ENCODE measurements around the gene ADK. TPM values are rescaled to one million over a fixed set of nuclear protein-coding genes. Genes with fewer than 3 reads are reported as not detected.

ADK gene
- total RNA-seq, 6 experiments from 2014 or later, result 54.2 to 92.5 (median 63.5) TPM

DNA sequence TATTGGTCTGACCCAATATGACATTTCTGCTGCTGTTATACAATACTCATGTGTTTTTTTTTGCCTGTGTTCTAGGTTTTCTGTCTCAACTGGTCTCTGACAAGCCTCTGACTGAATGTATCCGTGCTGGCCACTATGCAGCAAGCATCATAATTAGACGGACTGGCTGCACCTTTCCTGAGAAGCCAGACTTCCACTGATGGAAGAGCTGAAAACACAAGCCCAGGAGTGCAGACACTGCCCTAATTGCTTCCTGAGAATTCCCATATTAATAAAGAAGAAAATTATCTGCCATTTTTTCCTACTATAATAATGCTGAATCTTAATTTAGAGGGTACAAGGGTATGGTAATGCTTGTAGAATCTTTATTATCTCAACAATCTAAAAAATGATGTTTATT, 557.2 kb downstream of the ADK start:
- Histone ChIP-seq H3K9me3 (no peaks in the 10 kb centered on the region), H3K4me3 (no peak overlapping the region), H3K27ac (no peak overlapping the region), H3K36me3 (peaks cover 0 to 8% (median 0%) of the 10 kb centered on the region in 4 donors), H3K27me3 (no peaks in the 10 kb centered on the region), H3K4me1 (peaks cover 0 to 11% (median 4%) of the 10 kb centered on the region in 4 donors)
- no peak for ATAC-seq
- TF ChIP-seq, protein P1, sequence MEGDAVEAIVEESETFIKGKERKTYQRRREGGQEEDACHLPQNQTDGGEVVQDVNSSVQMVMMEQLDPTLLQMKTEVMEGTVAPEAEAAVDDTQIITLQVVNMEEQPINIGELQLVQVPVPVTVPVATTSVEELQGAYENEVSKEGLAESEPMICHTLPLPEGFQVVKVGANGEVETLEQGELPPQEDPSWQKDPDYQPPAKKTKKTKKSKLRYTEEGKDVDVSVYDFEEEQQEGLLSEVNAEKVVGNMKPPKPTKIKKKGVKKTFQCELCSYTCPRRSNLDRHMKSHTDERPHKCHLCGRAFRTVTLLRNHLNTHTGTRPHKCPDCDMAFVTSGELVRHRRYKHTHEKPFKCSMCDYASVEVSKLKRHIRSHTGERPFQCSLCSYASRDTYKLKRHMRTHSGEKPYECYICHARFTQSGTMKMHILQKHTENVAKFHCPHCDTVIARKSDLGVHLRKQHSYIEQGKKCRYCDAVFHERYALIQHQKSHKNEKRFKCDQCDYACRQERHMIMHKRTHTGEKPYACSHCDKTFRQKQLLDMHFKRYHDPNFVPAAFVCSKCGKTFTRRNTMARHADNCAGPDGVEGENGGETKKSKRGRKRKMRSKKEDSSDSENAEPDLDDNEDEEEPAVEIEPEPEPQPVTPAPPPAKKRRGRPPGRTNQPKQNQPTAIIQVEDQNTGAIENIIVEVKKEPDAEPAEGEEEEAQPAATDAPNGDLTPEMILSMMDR (IDR thresholded peaks at IDR 0.05), result no peak
- TF ChIP-seq POLR2A (IDR thresholded peaks at IDR 0.05), result no peak
- DNase-seq, result no peak
- intact Hi-C loops (cut with DNase I), result no loop called here
- 86% methylated on average over 2 of the region's 2 CpGs for WGBS (ENCODE audit: insufficient coverage, low coverage, low lambda C conversion rate, missing lambda C conversion rate)

- no peaks in the 10 kb centered on the region for H3K36me3 ChIP-seq
- no peaks in the 10 kb centered on the region for H3K4me1 ChIP-seq
- TF ChIP-seq, protein P1 (IDR thresholded peaks at IDR 0.05), result no peak
- no peak for TF ChIP-seq POLR2A (IDR thresholded peaks at IDR 0.05)
- no peaks in the 10 kb centered on the region for H3K27me3 ChIP-seq
- intact Hi-C loops (cut with DNase I), result no loop called here
- DNase-seq (no peak), ATAC-seq (no peak)
- peaks cover 0 to 6% (median 0%) of the 10 kb centered on the region in 4 donors for H3K9me3 ChIP-seq
- WGBS (ENCODE audit: insufficient coverage, low coverage, low lambda C conversion rate, missing lambda C conversion rate), result 100% methylated on average over 1 of the region's 1 CpG
- no peak overlapping the region for H3K27ac ChIP-seq
- no peak overlapping the region for H3K4me3 ChIP-seq
Measured at GRCh38 chr10:74718208-74718607, 567.2 kb downstream of the ADK start.

- intact Hi-C loops (cut with DNase I), result no loop called here
- Histone ChIP-seq H3K27me3 (no peaks in the 10 kb centered on the region), H3K4me1 (no peaks in the 10 kb centered on the region), H3K27ac (no peak overlapping the region), H3K4me3 (no peak overlapping the region), H3K9me3 (no peaks in the 10 kb centered on the region), H3K36me3 (no peaks in the 10 kb centered on the region)
- WGBS (ENCODE audit: insufficient coverage, low coverage, low lambda C conversion rate, missing lambda C conversion rate), result no CpG with 5 or more reads among the region's 1 CpG
- ATAC-seq (no peak), DNase-seq (no peak)
- TF ChIP-seq, protein P1 (IDR thresholded peaks at IDR 0.05), result no peak
- TF ChIP-seq POLR2A (IDR thresholded peaks at IDR 0.05), result no peak
Measured at GRCh38 chr10:74728225-74728624, 577.2 kb downstream of the ADK start.

GRCh38 chr10:74730246-74730645, 579.2 kb downstream of the ADK start:
- H3K36me3 ChIP-seq, result no peaks in the 10 kb centered on the region
- no peaks in the 10 kb centered on the region for H3K27me3 ChIP-seq
- ATAC-seq, result no peak
- H3K4me1 ChIP-seq, result no peaks in the 10 kb centered on the region
- no CpG with 5 or more reads among the region's 4 CpGs for WGBS (ENCODE audit: insufficient coverage, low coverage, low lambda C conversion rate, missing lambda C conversion rate)
- no peak for TF ChIP-seq POLR2A (IDR thresholded peaks at IDR 0.05)
- TF ChIP-seq, protein P1 (IDR thresholded peaks at IDR 0.05), result no peak
- H3K4me3 ChIP-seq, result no peak overlapping the region
- H3K9me3 ChIP-seq, result peaks cover 0 to 4% (median 0%) of the 10 kb centered on the region in 4 donors
- H3K27ac ChIP-seq, result no peak overlapping the region
- intact Hi-C loops (cut with DNase I), result no loop called here
- no peak for DNase-seq

- Histone ChIP-seq H3K4me3 (no peak overlapping the region), H3K27ac (no peak overlapping the region), H3K36me3 (no peaks in the 10 kb centered on the region), H3K27me3 (no peaks in the 10 kb centered on the region), H3K4me1 (no peaks in the 10 kb centered on the region), H3K9me3 (peaks cover 0 to 4% (median 0%) of the 10 kb centered on the region in 4 donors)
- TF ChIP-seq, protein P1 (IDR thresholded peaks at IDR 0.05), result no peak
- no peak for TF ChIP-seq POLR2A (IDR thresholded peaks at IDR 0.05)
- WGBS (ENCODE audit: insufficient coverage, low coverage, low lambda C conversion rate, missing lambda C conversion rate), result 100% methylated on average over 1 of the region's 1 CpG
- DNase-seq (no peak), ATAC-seq (no peak)
- intact Hi-C loops (cut with DNase I), result no loop called here
Measured at GRCh38 chr10:74733612-74734011, 582.6 kb downstream of the ADK start.

Measured in right lobe of liver (tissue), 6 donors.